Measurements from ENCODE around the gene PARD3B.

PARD3B gene

DNA sequence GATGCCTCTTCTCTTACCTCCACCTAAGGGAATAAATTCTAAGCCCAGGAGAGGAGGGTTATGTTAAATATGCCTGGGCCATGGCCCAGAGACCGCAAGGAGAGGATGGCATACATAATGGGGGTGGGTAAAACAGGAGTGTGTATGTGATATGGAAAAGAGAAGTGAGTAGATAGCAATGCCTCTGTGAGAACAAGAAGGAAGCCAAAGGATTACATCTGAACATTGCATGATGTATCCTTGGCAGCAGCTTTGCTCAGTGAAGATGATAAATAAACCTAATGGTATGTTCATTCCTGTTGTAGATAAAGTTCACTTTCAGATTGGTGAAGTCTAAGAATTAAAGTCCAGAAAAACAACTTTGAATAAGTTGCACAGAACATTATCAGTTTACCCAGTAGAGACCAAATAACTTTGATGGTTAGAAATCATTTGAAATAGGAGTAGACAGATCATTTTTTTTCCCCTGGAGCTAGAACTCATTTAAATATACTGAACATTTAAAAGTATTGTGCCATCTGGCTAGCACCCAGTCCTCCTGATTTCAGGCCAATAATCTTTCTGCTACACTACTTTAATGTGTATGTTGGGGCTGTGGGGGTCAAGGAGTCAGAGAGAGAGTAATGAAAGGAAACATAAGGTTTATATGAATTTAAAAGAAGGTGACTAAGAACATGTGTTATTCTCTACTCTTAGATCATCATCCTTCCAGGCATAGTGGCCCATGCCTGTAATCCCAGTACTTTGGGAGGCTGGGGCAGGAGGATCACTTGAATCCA lies 231.7 kb downstream of the PARD3B start:
- DNase-seq = no peak

GRCh38 chr2:204779771-204780170 lies 234.5 kb downstream of the PARD3B start:
- no peak for DNase-seq

- DNase-seq = no peak
Observed at GRCh38 chr2:204781941-204782340, 236.7 kb downstream of the PARD3B start.

DNA sequence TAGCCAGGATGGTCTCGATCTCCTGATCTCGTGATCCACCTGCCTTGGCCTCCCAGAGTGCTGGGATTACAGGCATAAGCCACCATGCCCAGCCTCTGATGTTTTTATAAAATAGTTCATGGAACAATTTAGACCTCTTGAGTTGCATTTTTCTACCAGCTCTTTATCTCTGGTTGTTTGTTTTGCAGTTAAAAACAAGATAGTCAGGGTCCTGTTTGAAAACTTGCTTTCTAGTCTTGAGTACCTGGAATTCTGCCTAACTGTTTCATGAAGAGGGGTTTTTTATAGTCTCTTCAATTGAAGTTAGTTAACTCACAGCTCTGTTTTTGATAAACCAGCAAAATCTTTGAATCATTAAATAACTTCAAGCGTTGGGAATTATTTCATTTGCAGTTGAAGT lies 244.8 kb downstream of the PARD3B start:
- no peak for DNase-seq

- no peak for DNase-seq
Observed at GRCh38 chr2:204791230-204791629, 246.0 kb downstream of the PARD3B start.

DNA sequence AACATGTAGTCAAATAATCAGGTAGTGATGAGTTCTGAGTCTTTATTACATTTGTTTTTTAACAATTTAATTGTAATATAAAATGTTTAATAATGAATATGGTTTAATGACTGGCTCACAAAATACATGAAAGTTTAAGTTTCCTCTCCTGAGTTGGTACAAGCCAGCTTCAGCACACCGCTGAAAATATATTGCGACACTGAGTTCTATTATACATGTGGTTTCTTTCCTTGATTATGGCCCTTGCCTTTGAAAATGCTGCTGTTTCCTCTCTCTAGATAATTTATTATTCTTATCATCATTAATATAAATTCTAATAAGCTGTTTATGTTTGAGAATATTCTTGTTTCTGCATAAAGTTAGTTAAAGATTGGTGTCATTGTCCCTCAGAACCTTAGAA lies 249.3 kb downstream of the PARD3B start:
- DNase-seq = no peak

DNA sequence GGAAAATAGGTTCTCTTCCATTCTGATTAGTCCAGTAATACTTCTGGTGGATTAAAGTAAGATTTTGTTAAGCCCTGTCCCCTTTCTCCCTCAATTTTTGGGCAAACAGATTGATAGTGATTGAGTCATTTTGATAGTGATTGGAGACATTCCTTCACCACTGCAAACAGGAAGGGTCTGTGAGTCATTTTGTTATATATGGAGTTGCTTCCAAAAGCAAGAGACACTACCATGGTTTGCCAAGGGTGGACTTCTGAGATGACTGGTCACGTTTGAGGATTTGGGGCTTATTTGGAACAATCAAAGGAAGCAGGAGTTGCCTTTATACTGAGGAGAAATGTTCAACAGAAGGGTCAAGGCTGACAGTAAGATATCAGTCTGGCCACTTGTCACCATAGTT lies 249.9 kb downstream of the PARD3B start:
- DNase-seq = no peak

- DNase-seq = no peak
Observed at GRCh38 chr2:204796581-204796980, 251.3 kb downstream of the PARD3B start.

DNA sequence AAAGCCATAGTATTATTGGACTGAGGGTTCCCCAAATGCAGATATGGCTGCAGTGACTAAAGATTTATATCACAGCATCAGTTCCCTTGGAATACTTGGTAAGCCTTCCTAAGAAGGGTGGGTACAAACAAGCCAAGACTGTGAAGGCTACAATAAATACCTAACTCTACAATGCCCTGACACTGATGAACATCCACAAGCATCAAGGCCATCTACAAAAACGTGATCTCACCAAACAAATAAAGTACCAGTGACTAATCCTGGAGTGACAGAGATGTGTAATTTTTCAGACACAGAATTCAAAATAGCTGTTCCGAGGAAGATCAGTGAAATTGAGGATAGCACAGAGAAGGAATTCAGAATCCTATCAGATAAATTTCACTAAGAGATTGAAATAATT lies 254.5 kb downstream of the PARD3B start:
- no peak for DNase-seq

GRCh38 chr2:204808494-204808893 lies 263.2 kb downstream of the PARD3B start:
- no peak for DNase-seq

GRCh38 chr2:204824751-204825453 lies 279.6 kb downstream of the PARD3B start:
- no peak for DNase-seq

DNA sequence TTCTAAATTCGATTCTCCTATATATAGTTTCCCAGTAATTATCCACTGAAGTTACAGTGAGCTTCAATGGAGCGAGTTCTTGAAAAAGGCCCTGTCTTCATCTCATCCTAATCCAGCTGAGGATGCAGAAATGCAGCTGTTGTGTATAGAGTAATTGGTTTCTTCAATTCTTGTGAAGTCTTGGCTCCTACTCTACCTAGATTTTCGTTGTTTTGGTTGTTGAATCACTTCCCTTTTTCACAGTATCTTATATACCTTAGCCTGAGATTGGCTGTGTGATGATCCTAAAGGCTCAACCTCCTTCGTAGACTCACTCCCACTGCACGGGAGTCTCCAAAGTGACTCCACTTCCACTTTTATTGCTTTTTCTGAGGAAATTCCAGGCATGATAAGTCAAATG lies 280.4 kb downstream of the PARD3B start:
- no peak for DNase-seq

GRCh38 chr2:204827701-204828590 lies 282.7 kb downstream of the PARD3B start:
- DNase-seq = no peak

DNA sequence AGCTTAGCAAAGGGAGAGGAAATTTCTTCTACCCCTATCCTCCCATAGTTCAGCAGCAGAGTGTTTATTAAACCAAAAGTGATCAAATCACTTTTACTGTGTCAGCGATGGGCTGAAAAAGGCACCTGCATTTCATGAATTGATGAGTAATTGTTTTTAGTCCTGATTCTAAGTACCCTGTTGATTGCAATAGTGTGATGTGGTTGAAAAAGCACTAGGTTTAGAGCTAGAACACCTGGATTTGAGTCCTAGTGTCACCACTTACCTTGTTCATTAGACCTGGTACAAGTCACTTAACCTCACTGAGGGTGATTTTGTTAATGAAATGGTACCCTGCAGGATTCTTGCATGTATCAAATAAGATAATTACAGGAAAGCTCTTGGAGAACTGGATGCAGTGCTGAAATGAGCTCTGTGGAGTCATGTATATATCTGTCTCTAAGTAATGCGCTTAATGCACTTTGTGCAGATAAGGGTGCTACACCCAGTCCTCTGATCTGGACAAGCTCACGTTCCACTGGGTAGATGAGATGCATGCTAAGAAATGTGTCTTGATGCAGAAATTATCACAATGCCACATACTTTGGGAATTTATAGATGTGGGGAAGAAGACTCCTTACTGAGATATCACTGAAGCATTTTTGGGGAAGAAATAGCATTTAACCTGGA lies 289.6 kb downstream of the PARD3B start:
- no peak for DNase-seq

DNA sequence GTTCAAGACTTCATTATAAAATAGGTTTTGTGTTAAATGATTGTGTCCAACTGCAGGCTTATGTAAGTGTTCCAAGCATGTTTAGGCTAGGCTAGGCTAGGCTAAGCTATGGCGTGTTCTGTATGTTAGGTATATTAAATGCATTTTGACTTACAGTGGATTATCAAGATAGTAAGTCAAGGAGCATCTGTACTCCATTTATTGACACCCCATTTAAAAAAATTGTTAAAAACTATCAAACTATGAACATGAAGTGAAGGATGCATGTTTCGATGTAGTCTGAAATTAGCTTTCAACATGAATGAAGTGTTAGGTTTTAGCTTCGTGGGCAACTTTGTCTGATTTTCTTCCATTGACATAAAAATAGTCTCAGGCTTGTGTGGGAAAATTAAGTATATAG lies 290.5 kb downstream of the PARD3B start:
- no peak for DNase-seq

- DNase-seq = no peak
Observed at GRCh38 chr2:204840504-204840903, 295.2 kb downstream of the PARD3B start.

GRCh38 chr2:204842068-204842467 lies 296.8 kb downstream of the PARD3B start:
- DNase-seq = no peak

DNA sequence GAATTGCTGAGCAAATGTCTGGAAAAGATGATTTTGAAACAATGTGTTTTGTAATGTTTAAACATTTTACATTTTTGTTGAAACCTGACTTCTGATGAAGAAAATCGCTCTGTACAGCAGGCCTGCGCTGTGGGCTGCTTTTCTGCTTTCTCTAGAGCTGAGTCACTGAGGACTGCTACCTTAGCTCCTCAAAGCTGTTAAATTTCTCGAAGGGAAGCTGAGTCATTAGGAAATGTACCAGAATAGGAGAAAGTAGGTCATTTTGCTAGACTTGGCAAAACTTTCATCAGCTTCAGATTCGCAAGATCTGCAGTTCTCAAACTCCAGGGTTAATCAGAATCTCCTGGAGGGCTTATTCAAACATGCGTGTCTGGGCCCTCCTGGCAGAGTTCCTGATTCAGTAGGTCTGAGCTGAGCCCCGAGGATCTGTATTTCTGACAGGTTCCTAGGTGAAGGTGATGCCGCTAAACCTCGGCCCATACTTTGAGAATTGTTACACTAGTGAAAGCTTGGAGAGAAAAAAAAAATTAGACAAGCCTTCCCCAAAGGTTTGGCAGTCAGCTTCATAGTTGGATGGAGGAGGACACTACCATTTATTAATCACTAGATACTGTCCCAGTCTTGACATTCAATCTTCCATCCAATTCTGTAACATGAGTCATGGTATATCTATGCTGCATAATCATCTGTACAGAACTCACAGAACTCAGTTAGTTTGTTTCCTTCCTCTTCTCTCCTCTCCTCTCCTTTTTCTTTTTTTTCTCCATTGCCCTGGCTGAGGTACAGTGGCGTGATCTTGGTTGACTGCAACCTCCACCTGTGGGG lies 297.6 kb downstream of the PARD3B start:
- no peak for DNase-seq

GRCh38 chr2:204846471-204846870 lies 301.2 kb downstream of the PARD3B start:
- DNase-seq = no peak

GRCh38 chr2:204849892-204850291 lies 304.6 kb downstream of the PARD3B start:
- DNase-seq = no peak

DNA sequence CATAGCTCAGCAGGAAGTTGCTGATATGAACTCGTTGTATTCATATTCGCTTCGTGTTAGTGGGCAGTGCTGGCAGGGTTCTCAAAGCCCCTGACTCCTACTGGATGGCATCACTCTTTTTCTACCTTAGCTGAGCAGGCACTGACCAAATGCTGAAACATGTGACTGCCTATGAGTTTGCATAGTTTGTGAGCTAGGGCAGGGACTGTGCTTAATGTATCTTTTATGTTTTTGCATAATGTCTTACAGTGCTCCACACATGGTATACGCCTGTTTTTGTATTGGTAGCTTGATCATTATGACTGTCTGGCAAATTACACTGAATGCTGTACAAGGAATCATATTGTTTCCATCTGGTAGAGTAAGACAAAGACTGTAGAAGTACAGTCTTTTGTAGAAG lies 305.3 kb downstream of the PARD3B start:
- no peak for DNase-seq

DNA sequence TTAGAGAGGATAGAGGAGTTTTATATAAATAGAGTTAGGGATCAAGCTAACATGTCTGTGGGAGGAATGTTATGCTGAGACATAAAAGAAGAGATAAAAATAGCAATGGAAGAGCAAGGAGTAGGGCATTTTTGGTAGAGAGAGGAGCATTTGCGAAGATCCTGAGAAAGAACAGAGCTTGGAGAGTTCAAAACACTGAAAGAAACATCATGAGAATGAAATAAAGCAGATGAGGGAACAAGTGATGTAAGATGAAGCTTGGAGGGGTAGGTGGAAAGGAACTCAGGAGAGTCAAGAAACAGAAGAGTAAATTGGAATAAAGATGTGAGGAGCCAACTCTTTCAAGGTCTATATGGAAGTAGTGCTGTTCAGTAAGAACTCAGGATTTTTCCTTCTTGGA lies 308.6 kb downstream of the PARD3B start:
- no peak for DNase-seq

Measured in NCI-H2107 (cell line).